Uterus (tissue), 4 donors: Measurements from ENCODE around the gene ADGRF4. TPM values are rescaled to one million over a fixed set of nuclear protein-coding genes. Genes with fewer than 3 reads are reported as not detected.

ENCODE experiments used
- DNase-seq, 2 donors: peaks; one replicate each; pipeline ENCODE4 v3.0.0-alpha.2; 2019 to 2020
- H3K27ac ChIP-seq, 2 donors: fragments of 200-600 bp; sonication (generic); 1 replicate in 1 of 2; 2 replicates in 1 of 2; pipeline ENCODE4 v1.5.1; 2016 to 2018
- H3K27me3 ChIP-seq, 2 donors: fragments of 200-600 bp; sonication (generic); one replicate each; pipeline ENCODE4 v1.5.1; 2018 to 2019; ENCODE audit warnings: control low read depth in 1 of 2
- H3K36me3 ChIP-seq, 2 donors: fragments of 200-600 bp; sonication (generic); one replicate each; pipeline ENCODE4 v1.5.1; 2019; ENCODE audit warnings: control low read depth in 1 of 2
- H3K4me1 ChIP-seq, 2 donors: fragments of 200-600 bp; sonication (generic); one replicate each; pipeline ENCODE4 v1.5.1; 2018 to 2019; ENCODE audit warnings: control low read depth in 1 of 2
- H3K4me3 ChIP-seq, 2 donors: fragments of 200-600 bp; sonication (generic); 1 replicate in 1 of 2; 2 replicates in 1 of 2; pipeline ENCODE4 v1.5.1; 2018 to 2019; ENCODE audit warnings: mild to moderate bottlenecking in 1 of 2
- H3K9me3 ChIP-seq, 2 donors: fragments of 200-600 bp; sonication (generic); one replicate each; pipeline ENCODE4 v1.5.1; 2019; ENCODE audit warnings: control low read depth in 1 of 2
- CTCF ChIP-seq, 4 experiments: fragments of 200-600 bp in 2 of 4; fragments of 450-650 bp in 2 of 4; sonication (generic) in 2 of 4; IDR thresholded peaks; one replicate each; pipeline ENCODE4 v1.5.1; 2016 to 2019; ENCODE audit warnings: antibody characterized with exemption in 4 of 4, mild to moderate bottlenecking in 2 of 4, moderate library complexity in 1 of 4
- POLR2A ChIP-seq, 2 donors: fragments of 450-650 bp; IDR thresholded peaks; one replicate each; pipeline ENCODE4 v1.6.1; 2016; ENCODE audit warnings: antibody characterized with exemption in 2 of 2, mild to moderate bottlenecking in 1 of 2, moderate library complexity in 1 of 2
- intact Hi-C: fragments of 100-400 bp; cut with DNase I; formaldehyde crosslinking; loops from one replicate; pipeline ENCODE4 v1.15.1; 2023; ENCODE audit warnings: low total_unique reads
- total RNA-seq, 4 donors: library from RNA; depleted of rRNA in 3 of 4; stranded (reverse); fragments of >200 nt in 3 of 4; gene quantifications; one replicate each; pipeline versions ENCODE4 v1.1.0 to v1.2.4, GENCODE V29; 2014 to 2023
- donor health status: DM: yes; HTN: yes; CAD: no.

Gene ADGRF4
- total RNA-seq, 4 donors from 2014 or later = 0.24 TPM; not detected in 3

DNA sequence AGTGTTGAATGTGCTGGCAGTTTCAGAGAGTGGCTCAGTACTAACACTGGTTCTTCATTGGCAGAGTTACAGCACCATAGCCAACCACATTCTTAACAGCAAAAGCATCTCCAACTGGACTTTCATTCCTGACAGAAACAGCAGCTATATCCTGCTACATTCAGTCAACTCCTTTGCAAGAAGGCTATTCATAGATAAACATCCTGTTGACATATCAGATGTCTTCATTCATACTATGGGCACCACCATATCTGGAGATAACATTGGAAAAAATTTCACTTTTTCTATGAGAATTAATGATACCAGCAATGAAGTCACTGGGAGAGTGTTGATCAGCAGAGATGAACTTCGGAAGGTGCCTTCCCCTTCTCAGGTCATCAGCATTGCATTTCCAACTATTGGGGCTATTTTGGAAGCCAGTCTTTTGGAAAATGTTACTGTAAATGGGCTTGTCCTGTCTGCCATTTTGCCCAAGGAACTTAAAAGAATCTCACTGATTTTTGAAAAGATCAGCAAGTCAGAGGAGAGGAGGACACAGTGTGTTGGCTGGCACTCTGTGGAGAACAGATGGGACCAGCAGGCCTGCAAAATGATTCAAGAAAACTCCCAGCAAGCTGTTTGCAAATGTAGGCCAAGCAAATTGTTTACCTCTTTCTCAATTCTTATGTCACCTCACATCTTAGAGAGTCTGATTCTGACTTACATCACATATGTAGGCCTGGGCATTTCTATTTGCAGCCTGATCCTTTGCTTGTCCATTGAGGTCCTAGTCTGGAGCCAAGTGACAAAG, 17.0 kb upstream of the ADGRF4 start:
- H3K4me3 ChIP-seq = no peak overlapping the region
- intact Hi-C loops = no loop called here
- TF ChIP-seq CTCF (IDR thresholded peaks at IDR 0.05) (no peak), POLR2A (IDR thresholded peaks at IDR 0.05) (no peak)
- DNase-seq = no peak
- no peaks in the 10 kb centered on the region for H3K36me3 ChIP-seq
- no peak overlapping the region for H3K27ac ChIP-seq
- no peaks in the 10 kb centered on the region for H3K9me3 ChIP-seq
- no peaks in the 10 kb centered on the region for H3K27me3 ChIP-seq
- H3K4me1 ChIP-seq = no peaks in the 10 kb centered on the region

DNA sequence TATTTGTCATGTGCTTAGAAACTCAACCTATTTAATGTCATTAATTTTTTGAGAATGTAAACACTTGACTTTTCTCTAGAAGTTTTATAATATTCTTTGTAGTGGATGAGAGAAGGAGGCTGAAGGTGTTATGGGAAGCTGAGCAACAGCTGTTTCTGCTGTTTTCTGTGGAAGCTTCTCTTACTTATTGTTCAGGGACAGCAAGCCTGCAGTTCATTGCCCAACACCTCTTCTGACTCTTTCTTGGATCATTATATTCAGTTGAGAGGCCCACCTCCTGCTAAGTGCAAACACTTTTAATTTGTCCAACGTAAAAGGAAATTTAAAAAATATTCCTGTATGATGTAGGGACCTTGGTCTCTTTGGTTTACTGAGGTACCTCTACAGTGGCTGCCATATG, 12.0 kb upstream of the ADGRF4 start:
- no peaks in the 10 kb centered on the region for H3K4me1 ChIP-seq
- H3K4me3 ChIP-seq = no peak overlapping the region
- no peaks in the 10 kb centered on the region for H3K27me3 ChIP-seq
- no peak overlapping the region for H3K27ac ChIP-seq
- no peak for DNase-seq
- H3K36me3 ChIP-seq = no peaks in the 10 kb centered on the region
- no peaks in the 10 kb centered on the region for H3K9me3 ChIP-seq
- intact Hi-C loops = no loop called here
- no peak for TF ChIP-seq CTCF (IDR thresholded peaks at IDR 0.05)
- TF ChIP-seq POLR2A (IDR thresholded peaks at IDR 0.05) = no peak

- no peaks in the 10 kb centered on the region for H3K9me3 ChIP-seq
- H3K27ac ChIP-seq = no peak overlapping the region
- intact Hi-C loops = no loop called here
- H3K4me3 ChIP-seq = no peak overlapping the region
- DNase-seq = no peak
- H3K36me3 ChIP-seq = no peaks in the 10 kb centered on the region
- no peaks in the 10 kb centered on the region for H3K4me1 ChIP-seq
- no peaks in the 10 kb centered on the region for H3K27me3 ChIP-seq
- no peak for TF ChIP-seq CTCF (IDR thresholded peaks at IDR 0.05)
- TF ChIP-seq POLR2A (IDR thresholded peaks at IDR 0.05) = no peak
Observed at GRCh38 chr6:47687432-47687831, 10.9 kb upstream of the ADGRF4 start.

DNA sequence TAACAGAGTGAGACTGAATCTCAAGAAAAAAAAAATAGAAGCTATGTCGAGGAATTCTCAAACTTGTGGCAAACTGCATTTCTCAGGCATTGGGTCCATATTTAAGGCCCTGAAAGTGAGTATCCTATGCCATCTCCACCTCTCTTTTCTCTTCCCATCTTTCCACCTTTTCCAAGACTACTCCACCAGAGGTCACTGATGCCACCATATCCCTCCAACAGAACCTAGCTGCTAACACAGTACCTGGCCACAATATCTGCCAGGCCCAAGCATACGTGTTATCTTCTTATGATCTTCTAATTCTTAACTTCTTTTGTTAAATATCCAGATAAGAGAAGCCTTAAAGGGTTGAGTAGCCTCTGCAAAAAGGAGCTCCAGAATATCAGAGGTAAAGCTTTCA, 8.2 kb upstream of the ADGRF4 start:
- Histone ChIP-seq H3K27ac (no peak overlapping the region), H3K27me3 (no peaks in the 10 kb centered on the region), H3K4me3 (no peak overlapping the region), H3K36me3 (no peaks in the 10 kb centered on the region), H3K9me3 (no peaks in the 10 kb centered on the region), H3K4me1 (no peaks in the 10 kb centered on the region)
- intact Hi-C loops = no loop called here
- TF ChIP-seq CTCF (IDR thresholded peaks at IDR 0.05) (no peak), POLR2A (IDR thresholded peaks at IDR 0.05) (no peak)
- DNase-seq = no peak

- no peaks in the 10 kb centered on the region for H3K27me3 ChIP-seq
- DNase-seq = no peak
- no peaks in the 10 kb centered on the region for H3K4me1 ChIP-seq
- TF ChIP-seq CTCF (IDR thresholded peaks at IDR 0.05) = no peak
- no peak for TF ChIP-seq POLR2A (IDR thresholded peaks at IDR 0.05)
- H3K9me3 ChIP-seq = no peaks in the 10 kb centered on the region
- no peak overlapping the region for H3K4me3 ChIP-seq
- H3K27ac ChIP-seq = no peak overlapping the region
- intact Hi-C loops = no loop called here
- H3K36me3 ChIP-seq = no peaks in the 10 kb centered on the region
Observed at GRCh38 chr6:47690791-47691190, 7.6 kb upstream of the ADGRF4 start.
